Activated CD4-positive, alpha-beta T cell treated with anti-CD3 and anti-CD28 coated beads, Interleukin-2, amount 10 ng/mL, durations not matched to agents 24 days and 14 days (primary cell): ENCODE results near the gene XPC. TPM values are rescaled to one million over a fixed set of nuclear protein-coding genes. Genes with fewer than 3 reads are reported as not detected.

Source experiments
- DNase-seq: peaks from one replicate; pipeline ENCODE4 v3.0.0; 2022
- H3K27ac Mint-ChIP-seq: one replicate; pipeline ENCODE4 v1.8.0; 2022; ENCODE audit warnings: mild to moderate bottlenecking, mixed read lengths
- H3K27me3 Mint-ChIP-seq: one replicate; pipeline ENCODE4 v1.8.0; 2022; ENCODE audit warnings: mixed read lengths
- H3K36me3 Mint-ChIP-seq: one replicate; pipeline ENCODE4 v1.8.0; 2022; ENCODE audit warnings: low read depth, mild to moderate bottlenecking, mixed read lengths
- H3K4me1 Mint-ChIP-seq: one replicate; pipeline ENCODE4 v1.8.0; 2021; ENCODE audit warnings: mixed read lengths
- H3K4me3 Mint-ChIP-seq: one replicate; pipeline ENCODE4 v1.8.0; 2022; ENCODE audit warnings: mild to moderate bottlenecking, moderate library complexity, mixed read lengths
- H3K9me3 Mint-ChIP-seq: one replicate; pipeline ENCODE4 v1.8.0; 2021; ENCODE audit warnings: mixed read lengths
- intact Hi-C: fragments of 100-400 bp; cut with micrococcal nuclease; formaldehyde crosslinking; loops from one replicate; pipeline ENCODE4 v1.15.1; 2023
- total RNA-seq: library from RNA; stranded (reverse); gene quantifications from 2 replicates; pipeline ENCODE4 v1.2.3, GENCODE V29; 2022

Gene XPC
- total RNA-seq, 1 donor from 2014 or later: 29.7 TPM

DNA sequence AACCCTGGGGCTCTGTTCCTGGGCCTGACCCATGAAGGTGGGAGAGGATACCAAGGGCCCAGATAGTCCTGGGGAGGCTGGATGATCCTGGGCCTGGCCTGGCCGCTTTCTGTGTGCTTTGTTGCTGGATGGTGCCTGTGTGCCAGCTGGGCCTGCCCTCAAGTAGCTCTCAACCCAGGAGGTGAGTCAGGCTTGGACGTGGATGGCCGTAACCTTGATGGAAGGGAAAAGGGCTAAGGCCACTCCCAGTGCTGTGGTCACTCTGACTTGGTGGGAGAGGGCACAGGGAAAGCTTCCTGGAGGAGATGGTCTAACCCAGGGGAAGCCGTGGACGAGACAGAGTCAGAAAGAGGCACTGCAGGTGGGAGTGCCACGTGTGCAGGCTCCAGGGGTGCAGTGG, 44.1 kb downstream of the XPC start:
- Mint-ChIP-seq H3K27ac (no peak overlapping the region), H3K4me3 (no peak overlapping the region), H3K9me3 (no peaks in the 10 kb centered on the region), H3K27me3 (no peaks in the 10 kb centered on the region), H3K4me1 (peaks cover 3% of the 10 kb centered on the region), H3K36me3 (peaks cover 57% of the 10 kb centered on the region)
- intact Hi-C loops: no loop called here
- no peak for DNase-seq

DNA sequence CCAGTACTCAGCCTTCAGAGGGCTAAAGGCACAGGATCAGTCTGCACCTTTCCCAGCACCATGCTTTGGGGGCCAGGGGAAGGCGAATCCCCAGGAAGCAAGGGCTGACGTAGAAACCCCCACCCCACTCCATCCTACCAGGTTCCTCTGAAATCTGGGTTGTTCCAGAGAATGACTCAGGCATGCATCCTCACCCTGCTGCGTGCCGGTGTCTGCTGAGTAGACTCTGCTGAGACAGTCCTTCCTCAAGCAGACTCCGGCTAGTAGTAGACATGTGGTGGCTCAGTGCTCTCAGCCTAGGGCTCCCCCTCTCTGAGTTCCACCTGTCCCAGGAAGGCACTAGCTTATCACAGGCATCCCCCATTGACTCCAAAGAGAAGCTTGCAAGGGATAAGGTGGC, 44.5 kb downstream of the XPC start:
- no peaks in the 10 kb centered on the region for H3K9me3 Mint-ChIP-seq
- H3K27ac Mint-ChIP-seq: no peak overlapping the region
- H3K4me3 Mint-ChIP-seq: no peak overlapping the region
- peaks cover 3% of the 10 kb centered on the region for H3K4me1 Mint-ChIP-seq
- peaks cover 60% of the 10 kb centered on the region for H3K36me3 Mint-ChIP-seq
- no peaks in the 10 kb centered on the region for H3K27me3 Mint-ChIP-seq
- no peak for DNase-seq
- intact Hi-C loops: no loop called here

DNA sequence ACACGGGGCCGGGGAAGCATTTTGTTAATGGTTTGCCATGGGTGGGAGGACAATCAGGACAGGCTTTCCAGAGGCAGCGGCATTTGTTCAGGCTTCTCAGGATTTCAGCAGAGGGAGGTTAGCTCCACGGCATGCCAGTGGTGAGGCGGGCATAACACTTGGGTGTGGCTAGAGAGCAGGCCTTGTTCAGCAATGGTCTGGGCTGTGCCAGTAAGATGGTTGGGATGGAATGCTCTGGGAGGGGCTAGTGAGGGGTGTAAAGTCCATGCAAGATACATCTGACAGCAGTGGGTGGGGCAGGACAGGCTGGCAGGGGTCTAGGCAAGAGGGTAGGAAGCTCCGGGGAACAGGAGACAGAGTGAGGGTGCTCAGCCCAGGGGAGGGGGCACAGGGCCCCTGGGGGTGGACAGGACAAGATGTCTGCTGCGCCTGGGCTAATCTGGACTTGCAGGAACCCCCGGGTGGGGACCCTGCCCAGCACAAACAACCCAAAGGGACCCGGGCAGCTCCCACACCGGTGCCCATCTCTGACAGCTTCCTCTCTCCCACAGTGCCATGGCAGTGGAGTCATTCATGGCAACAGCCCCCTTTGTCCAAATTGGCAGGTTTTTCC, 45.1 kb downstream of the XPC start:
- Mint-ChIP-seq H3K4me3 (no peak overlapping the region), H3K36me3 (peaks cover 66% of the 10 kb centered on the region), H3K27ac (no peak overlapping the region), H3K4me1 (peaks cover 4% of the 10 kb centered on the region), H3K27me3 (no peaks in the 10 kb centered on the region), H3K9me3 (peaks cover 5% of the 10 kb centered on the region)
- intact Hi-C loops: no loop called here
- no peak for DNase-seq

DNA sequence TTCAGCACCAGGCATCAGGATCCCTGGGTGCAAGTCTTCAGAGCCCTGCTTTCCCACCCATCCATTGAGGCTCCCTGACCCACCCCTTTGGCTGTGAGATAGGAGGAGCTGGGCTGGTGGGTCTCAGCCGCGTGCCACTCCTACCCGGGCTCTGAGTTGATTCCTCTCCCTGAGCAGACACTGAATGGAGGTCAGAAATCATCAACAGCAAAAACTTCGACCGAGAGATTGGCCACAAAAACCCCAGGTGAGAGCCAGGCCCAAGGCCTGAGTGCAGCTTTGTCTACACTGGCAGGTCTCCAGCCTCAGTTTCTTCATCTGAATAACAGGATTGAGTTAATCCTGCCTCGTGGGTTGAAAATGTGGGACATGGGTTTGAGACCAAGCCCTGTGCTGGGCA, 45.7 kb downstream of the XPC start:
- Mint-ChIP-seq H3K36me3 (peaks cover 65% of the 10 kb centered on the region), H3K4me1 (peaks cover 9% of the 10 kb centered on the region), H3K4me3 (no peak overlapping the region), H3K9me3 (peaks cover 5% of the 10 kb centered on the region), H3K27me3 (no peaks in the 10 kb centered on the region), H3K27ac (no peak overlapping the region)
- no peak for DNase-seq
- intact Hi-C loops: no loop called here

DNA sequence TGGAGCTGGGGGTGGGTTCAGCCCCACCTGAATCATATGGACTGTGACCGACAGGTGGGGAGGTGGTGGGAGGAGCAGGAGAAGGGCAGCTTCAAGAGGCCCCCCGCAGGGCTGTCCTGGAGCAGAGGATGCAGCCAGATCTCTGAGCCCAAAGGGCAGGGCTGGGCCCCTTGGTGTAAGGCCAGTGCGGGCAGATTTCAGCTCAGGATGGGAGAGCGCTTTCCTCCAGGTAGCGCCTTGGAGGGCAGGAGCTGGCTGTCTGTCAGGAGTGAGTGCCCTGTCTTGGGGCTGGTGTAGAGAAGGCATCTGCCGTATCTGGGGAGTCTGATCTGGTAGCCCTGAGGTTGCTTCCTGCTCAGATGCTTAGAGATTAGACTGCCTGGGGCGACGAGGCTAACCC, 46.3 kb downstream of the XPC start:
- no peak overlapping the region for H3K27ac Mint-ChIP-seq
- no peaks in the 10 kb centered on the region for H3K27me3 Mint-ChIP-seq
- DNase-seq: no peak
- peaks cover 15% of the 10 kb centered on the region for H3K4me1 Mint-ChIP-seq
- no peak overlapping the region for H3K4me3 Mint-ChIP-seq
- peaks cover 5% of the 10 kb centered on the region for H3K9me3 Mint-ChIP-seq
- peaks cover 69% of the 10 kb centered on the region for H3K36me3 Mint-ChIP-seq
- intact Hi-C loops: no loop called here

DNA sequence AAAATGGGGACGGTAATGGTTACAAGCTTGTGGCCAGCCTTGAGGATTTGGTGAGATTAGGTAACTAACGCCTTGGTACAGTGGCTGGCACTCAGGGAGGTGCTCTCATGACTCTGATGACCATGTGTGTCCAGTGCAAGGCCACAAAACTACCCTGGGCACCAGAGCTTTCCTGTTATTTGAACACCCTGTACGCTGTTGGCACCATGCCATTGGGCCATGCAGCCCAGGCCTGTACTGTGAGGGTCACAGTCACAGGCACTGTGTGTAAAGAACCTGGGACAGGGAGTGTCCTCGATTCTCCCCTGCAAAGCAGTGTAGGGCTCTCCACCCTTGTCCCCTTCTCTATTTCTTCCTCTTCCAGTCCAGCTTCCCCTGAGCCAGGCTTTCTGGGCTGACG, 47.3 kb downstream of the XPC start:
- Mint-ChIP-seq H3K4me1 (peaks cover 22% of the 10 kb centered on the region), H3K9me3 (peaks cover 5% of the 10 kb centered on the region), H3K27ac (no peak overlapping the region), H3K4me3 (no peak overlapping the region), H3K27me3 (no peaks in the 10 kb centered on the region), H3K36me3 (peaks cover 68% of the 10 kb centered on the region)
- intact Hi-C loops: no loop called here
- no peak for DNase-seq

DNA sequence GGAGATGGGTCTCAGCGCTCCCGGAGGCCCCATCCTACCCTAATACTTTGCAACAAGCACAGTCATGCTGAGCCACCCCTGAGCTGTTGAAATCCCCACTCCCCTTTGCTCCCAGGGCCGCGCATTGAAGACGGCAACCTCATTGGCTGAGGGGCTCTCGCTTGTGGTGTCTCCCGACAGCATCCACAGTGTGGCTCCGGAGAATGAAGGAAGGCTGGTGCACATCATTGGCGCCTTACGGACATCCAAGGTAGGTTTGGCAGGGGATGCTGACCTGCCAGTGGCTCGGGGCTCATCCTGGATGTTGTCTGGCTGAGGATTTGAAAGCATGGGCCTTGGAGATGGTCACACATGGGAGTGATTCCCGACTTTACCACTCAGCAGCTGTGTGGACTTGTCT, 47.7 kb downstream of the XPC start:
- no peak overlapping the region for H3K4me3 Mint-ChIP-seq
- H3K9me3 Mint-ChIP-seq: peaks cover 5% of the 10 kb centered on the region
- H3K27me3 Mint-ChIP-seq: no peaks in the 10 kb centered on the region
- H3K27ac Mint-ChIP-seq: no peak overlapping the region
- no peak for DNase-seq
- intact Hi-C loops: no loop called here
- H3K36me3 Mint-ChIP-seq: peaks cover 63% of the 10 kb centered on the region
- H3K4me1 Mint-ChIP-seq: peaks cover 26% of the 10 kb centered on the region

DNA sequence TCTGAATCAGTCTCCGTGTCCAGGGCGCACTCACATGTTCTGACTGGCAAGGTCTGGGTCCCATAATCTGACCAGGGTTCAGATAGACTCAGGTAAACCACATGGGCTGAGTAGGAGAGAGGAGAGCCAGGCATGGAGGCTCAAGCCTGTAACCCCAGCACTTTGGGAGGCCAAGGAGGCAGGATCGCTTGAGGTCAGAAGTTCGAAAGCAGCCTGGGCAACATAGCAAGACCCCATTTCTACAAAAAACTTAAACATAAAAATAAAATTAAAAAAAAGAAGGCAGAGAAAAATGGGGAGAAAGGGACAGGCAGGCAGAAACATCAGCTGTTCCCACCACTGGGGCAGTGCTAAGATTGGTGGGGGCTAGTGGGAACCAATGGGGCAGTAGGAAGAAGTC, 48.2 kb downstream of the XPC start:
- Mint-ChIP-seq H3K27me3 (no peaks in the 10 kb centered on the region), H3K4me1 (peaks cover 27% of the 10 kb centered on the region)

DNA sequence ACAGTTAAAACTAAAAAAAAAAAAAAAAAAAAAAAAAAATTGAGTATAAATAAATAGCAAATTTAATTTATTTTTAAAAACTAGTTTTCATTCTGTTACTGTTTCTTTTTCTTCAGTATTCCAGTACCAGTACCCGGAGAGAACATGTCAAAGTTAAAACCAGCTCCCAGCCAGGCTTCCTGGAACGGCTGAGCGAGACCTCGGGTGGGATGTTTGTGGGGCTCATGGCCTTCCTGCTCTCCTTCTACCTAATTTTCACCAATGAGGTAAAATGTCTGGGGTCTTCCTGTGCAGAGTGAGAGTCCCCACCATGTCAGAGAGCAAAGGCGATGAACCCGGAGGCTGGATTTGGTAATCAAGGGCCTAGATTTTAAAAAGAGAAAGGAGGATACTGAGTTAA, 49.1 kb downstream of the XPC start:
- intact Hi-C loops: loop anchor here (10.0 kb wide), 1 partner anchor 1464 kb away; the partner anchor contains the start of gene RAF1
- DNase-seq: no peak
- H3K4me3 Mint-ChIP-seq: no peak overlapping the region
- H3K4me1 Mint-ChIP-seq: peaks cover 27% of the 10 kb centered on the region
- H3K27ac Mint-ChIP-seq: no peak overlapping the region
- no peaks in the 10 kb centered on the region for H3K27me3 Mint-ChIP-seq
- peaks cover 56% of the 10 kb centered on the region for H3K36me3 Mint-ChIP-seq
- H3K9me3 Mint-ChIP-seq: peaks cover 5% of the 10 kb centered on the region

More for the DNA sequence above, 48.2 kb downstream of the XPC start:
- no peak for DNase-seq
- intact Hi-C loops: no loop called here
- Mint-ChIP-seq H3K27ac (no peak overlapping the region), H3K9me3 (peaks cover 5% of the 10 kb centered on the region), H3K4me3 (no peak overlapping the region), H3K36me3 (peaks cover 61% of the 10 kb centered on the region)

DNA sequence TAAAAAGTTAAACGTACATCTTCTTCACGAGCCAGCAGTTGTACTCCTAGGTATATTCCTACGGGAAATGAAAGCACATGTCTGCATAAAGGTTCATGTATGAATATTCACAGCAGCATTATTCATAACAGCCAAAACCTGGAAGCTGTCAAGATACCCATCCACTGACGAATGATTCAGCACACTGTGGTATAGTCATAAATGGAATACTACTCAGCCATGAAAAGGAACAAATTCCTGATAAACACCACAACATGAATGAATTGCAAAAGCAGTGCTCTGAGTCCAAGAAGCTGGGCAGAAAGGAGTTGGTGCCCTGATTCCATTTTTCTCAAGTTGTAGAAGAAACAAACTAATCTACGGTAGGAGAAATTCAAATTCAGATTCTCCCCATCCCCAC, 49.7 kb downstream of the XPC start:
- no peak overlapping the region for H3K27ac Mint-ChIP-seq
- H3K27me3 Mint-ChIP-seq: no peaks in the 10 kb centered on the region
- peaks cover 5% of the 10 kb centered on the region for H3K9me3 Mint-ChIP-seq
- intact Hi-C loops: loop anchor here (10.0 kb wide), 1 partner anchor 1464 kb away; the partner anchor contains the start of gene RAF1
- peaks cover 53% of the 10 kb centered on the region for H3K36me3 Mint-ChIP-seq
- DNase-seq: no peak
- H3K4me1 Mint-ChIP-seq: peaks cover 31% of the 10 kb centered on the region
- no peak overlapping the region for H3K4me3 Mint-ChIP-seq

DNA sequence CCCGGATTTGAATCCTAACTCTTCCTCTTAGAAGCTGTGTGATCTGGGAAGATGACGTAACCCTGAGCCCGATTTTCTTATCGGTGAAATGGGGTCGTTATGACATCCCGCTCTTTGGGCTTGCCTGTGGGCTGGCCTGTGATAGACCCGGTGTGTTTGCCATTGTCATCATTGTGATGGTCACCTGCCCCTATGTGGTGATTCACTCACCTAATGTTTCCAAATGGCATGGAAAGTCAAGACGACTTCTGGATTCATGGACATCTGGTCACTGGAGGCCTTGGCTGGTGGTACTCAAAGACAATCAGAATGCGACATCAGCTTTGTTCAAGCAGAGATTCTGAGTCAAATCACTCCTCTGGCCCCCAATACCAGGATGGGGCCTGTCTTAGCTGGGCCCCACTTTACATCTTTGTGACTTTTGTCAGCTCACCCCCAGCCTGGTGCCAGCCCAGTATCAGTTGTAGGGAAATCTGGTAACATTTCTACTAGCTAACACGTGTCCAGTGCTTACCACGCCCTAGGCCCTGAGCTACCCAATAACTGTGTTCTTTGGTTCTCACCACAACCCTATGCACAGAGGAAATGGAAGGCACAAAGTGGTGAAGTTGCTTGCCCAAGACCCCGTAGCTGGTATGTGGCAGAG, 50.8 kb downstream of the XPC start:
- peaks cover 47% of the 10 kb centered on the region for H3K36me3 Mint-ChIP-seq
- H3K27me3 Mint-ChIP-seq: no peaks in the 10 kb centered on the region
- peaks cover 41% of the 10 kb centered on the region for H3K4me1 Mint-ChIP-seq
- peaks cover 5% of the 10 kb centered on the region for H3K9me3 Mint-ChIP-seq
- intact Hi-C loops: loop anchor here (10.0 kb wide), 1 partner anchor 1463 kb away; the partner anchor contains the start of gene RAF1
- no peak overlapping the region for H3K27ac Mint-ChIP-seq
- no peak for DNase-seq
- H3K4me3 Mint-ChIP-seq: no peak overlapping the region

DNA sequence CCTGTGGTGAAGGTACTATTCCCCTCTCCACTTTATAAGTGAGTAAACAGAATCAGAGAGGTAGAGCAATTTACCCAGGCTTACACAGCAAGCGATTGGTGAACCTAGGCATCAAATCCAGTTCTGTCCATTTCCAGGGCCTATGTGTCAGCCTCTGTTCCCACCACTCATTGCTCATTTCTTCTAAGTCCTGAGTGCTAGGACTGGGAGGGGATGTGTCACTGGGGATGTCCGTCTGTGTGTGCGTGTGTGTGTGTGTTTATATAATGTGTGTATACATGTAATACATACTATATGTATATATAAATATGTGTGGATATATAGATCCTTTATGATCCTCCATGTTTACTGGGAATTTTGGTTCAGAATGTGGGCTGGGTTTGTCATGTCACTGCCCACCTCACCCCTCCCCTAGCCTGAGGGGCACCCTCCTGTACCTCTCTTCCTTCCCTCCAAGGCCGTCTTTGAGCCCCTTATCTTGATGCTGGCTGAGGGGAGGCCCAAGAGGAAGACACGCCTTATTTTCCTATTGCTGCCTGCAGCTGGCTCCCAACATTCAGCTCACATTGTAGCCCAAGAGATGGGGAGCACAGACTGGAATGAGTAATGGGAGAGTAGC, 51.4 kb downstream of the XPC start:
- Mint-ChIP-seq H3K4me1 (peaks cover 46% of the 10 kb centered on the region), H3K36me3 (peaks cover 47% of the 10 kb centered on the region), H3K4me3 (peak overlapping the region; percentile 98), H3K27ac (no peak overlapping the region), H3K9me3 (peaks cover 5% of the 10 kb centered on the region), H3K27me3 (no peaks in the 10 kb centered on the region)
- intact Hi-C loops: loop anchor here (10.0 kb wide), 1 partner anchor 1462 kb away; the partner anchor contains the start of gene RAF1
- no peak for DNase-seq

DNA sequence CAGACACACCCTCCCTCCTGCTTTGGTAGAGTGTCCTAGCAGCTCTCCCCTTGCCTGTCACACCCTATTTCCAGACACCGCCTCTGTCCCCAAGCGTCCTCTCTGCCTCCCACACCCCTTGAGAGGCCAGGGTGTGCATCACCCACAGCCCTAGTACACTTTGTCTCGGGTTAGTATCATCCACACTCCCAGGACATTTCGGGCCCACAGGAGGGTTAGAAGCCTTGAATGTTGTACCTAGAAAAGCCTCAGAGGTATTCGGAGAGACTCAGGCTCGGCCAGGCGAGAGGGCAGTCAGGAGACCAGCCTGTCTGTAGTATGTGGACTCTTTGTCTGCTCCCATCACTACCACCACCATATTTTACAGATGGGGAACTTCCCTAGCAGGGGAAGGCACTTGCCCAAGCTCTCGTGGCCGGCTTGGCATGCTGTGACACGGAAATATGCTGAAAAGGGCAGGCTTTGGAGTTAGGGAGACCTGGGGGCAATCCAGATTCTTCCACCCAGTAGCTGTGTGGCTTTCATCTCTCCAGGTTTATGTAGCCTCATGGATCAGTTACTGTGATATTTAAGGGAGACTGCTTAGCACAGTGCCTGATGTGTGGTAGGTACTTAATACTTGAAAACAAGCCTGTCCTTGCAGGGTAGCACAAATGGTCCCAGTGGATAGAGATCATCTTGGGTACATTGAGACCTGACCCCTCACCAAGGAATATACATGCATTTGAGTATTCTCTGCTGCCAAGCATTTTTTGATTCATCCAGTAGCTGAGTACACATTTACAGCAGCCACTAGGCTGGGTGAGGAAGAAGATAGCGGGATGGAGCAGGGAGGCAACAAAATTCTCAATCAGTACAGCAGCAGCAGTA, 52.1 kb downstream of the XPC start:
- H3K4me1 Mint-ChIP-seq: peaks cover 48% of the 10 kb centered on the region
- peak overlapping the region; percentile 95 for H3K27ac Mint-ChIP-seq
- no peaks in the 10 kb centered on the region for H3K27me3 Mint-ChIP-seq
- intact Hi-C loops: loop anchor here (10.0 kb wide), 1 partner anchor 1461 kb away; the partner anchor contains the start of gene RAF1
- peak; percentile 58 for DNase-seq
- H3K4me3 Mint-ChIP-seq: peak overlapping the region; percentile 98
- H3K9me3 Mint-ChIP-seq: peaks cover 5% of the 10 kb centered on the region
- H3K36me3 Mint-ChIP-seq: peaks cover 46% of the 10 kb centered on the region
